GM21576 (cell line): Measurements from ENCODE around the gene CLDN15.
A peak's percentile ranks its signal among the peaks of the same experiment; 100 is the strongest.

ENCODE experiments used
- ATAC-seq: cut with Tn5 transposase; IDR thresholded peaks from one replicate; pipeline ENCODE4 v1.9.1; 2021; ENCODE audit warnings: mild to moderate bottlenecking, moderate library complexity; ENCODE audit not compliant: unreplicated experiment

Gene CLDN15

GRCh38 chr7:101244375-101245146 lies 7.0 kb upstream of the CLDN15 start, which contains the start of gene FIS1:
FIS1 (minus strand) TSS chr7:101245081; CDS start chr7:101245004, 77 bp downstream.
- peak; percentile 89 for ATAC-seq

DNA sequence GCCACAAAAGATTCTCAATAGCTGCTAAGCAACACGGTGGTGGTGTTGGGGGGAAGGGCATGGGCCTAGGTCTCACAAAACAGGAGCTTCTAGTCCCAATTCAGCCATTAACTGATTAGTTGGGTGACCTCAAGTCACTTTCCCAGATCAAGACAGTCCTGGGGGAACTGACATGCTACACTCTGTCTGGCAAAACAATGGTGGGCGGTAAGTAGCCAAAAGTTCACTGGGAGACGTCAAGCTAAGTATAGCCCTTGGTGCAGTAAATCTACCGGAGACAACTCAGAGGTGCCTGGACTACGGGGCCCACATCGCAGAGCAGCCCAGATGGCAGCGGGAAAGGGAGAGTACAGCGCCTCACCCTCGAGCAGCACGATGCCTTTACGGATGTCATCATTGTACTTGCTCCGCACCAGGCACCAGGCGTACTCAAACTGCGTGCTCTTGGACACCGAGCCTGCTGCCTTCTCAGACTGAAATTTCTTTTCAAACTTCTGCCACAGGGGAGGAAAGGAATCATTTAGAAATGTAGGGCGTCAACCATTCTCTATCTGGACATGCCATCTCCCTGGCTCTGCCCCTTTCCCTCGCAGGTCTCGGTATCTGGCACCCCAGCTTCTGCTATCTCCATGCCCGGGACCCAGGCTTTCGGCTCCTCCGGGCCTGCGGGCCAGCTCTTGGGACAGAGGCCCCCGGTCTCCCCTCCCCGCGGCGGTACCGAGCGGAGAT lies 6.2 kb upstream of the CLDN15 start:
- ATAC-seq: no peak

DNA sequence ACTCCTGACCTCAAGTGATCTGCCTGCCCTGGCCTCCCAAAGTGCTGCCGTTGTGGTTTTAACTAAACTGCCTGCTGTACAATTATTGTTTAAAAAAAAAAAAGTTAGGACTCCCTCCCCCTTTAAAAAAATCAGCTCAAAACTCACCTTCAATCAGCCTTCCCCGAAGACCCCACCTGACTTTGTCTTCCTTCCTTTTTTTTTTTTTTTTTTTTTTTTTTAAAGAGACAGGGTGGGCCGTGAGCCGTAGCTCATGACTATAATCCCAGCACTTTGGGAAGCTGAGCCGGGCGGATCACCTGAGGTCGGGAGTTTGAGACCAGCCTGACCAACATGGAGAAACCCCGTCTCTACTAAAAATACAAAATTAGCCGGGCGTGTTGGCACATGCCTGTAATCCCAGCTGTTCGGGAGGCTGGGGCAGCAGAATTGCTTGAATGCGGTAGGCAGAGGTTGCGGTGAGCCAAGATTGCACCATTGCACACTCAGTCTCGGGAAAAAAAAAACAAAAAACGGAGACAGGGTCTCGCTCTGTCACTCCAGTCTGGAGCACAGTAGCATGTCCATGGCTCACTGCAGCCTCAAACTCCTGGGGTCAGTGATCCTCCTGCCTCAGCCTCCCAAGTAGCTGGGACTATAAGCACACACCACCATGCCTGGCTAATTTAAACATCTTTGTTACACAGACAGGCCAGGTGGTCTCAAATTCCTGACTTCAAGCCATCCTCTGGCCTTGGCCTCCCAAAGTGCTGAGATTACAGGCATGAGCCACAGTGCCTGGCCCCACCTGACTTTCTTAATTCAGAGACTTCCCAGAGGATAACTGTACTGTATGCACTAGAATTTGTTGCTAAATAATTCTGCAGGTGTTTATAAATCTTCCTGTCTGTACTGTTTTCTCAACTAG lies 4.1 kb upstream of the CLDN15 start:
- no peak for ATAC-seq

DNA sequence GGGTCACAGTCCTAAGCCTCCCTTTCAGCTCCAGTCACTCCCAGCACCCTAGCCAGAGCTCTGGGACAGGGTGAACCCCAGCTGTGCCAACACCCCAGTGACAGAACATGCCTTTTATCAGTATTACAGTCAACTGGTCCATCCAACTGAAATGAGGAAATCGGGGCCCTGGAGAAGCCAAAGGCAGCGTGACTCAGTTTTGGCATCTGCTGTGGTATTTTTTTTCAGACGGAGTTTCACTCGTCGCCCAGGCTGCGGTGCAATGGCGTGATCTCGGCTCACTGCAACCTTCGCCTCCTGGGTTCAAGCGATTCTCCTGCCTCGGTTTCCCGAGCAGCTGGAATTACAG lies 3.4 kb upstream of the CLDN15 start:
- no peak for ATAC-seq

DNA sequence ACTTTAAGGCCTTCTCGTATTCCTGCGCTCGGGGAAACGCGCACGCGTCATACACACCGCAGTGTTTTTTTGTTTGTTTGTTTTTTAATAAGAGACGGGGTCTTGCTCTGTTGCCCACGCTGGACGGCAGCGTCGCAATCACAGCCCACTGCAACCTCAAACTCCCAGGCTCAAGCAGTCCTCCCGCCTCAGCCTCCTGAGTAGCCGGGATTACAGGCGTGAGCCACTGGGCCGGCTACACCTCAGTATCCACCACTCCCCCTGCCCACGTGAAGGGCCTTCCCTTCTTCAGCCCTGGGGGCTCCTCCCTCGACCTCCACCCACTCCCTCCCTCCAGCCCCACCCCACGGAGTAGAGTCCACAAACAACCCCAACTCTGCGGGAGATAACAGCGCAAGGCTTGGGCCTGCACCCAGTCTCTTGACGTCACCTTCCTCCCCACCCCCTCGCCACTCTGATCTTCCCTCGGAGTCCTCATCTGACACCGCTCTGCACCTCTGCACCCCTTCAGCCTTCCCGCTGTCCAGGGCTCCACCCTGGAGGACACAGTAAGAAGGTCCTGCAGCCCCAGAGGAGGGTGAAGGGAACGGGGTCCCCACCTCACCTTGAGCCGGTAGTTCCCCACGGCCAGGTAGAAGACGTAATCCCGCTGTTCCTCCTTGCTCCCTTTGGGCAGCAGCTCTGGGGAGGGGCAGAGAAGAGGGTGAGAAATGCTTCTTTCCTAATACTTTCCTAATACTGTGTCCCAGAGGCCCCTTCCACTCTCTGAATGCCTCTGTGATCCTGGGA lies 2.8 kb upstream of the CLDN15 start:
- ATAC-seq: no peak

DNA sequence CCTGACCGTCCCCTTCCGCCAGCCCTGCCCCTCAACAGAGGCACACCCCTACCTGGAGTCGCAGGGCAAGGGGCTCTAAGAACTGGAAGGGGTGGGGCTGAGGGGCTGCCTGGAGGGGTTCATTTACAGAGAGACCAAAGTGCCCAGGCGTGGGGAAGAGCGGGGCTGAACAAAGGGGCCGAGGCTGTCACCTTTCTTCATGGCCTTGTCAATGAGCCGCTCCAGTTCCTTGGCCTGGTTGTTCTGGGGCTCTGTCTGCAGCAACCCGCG lies 2.3 kb upstream of the CLDN15 start:
- no peak for ATAC-seq

DNA sequence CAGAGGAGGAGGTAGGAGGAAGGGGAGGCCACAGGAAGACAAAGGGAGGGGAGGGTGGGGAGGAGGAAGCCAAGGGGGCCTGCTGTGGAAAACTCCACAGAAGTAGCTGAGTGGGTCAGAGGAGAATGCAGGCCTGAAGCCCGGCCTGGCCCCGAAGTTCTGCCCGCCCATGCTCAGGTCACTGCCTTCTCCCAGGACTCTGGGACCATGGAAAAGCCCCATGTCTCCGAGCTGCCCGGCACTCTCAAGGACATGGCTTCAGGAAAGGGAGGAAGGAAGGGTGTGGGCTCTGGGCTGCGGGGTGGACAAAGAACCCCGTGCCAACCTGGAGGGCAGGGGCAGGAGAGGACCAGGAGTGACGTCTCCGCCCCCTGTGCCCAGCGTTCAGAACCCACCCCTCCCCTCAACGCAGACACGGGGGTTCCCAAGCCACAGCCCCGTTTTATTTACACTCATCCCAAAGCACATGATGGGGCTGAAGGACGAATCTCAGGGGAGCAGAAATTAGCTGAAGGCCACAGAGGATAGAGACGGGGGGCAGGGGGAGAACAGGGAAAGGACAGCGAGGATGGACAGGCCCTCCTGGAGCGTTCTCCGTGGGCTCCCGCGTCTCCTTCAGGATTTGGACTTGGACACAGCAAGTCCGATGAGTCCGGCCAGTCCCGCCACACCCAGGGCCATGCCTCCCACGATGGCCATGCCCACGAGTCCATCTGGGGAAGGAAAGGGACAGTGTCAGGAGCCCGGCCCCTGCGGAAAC lies 1.8 kb upstream of the CLDN15 start:
- ATAC-seq: no peak

- no peak for ATAC-seq
These were observed 902 bp upstream of the CLDN15 start for GRCh38 chr7:101238226-101239182.

DNA sequence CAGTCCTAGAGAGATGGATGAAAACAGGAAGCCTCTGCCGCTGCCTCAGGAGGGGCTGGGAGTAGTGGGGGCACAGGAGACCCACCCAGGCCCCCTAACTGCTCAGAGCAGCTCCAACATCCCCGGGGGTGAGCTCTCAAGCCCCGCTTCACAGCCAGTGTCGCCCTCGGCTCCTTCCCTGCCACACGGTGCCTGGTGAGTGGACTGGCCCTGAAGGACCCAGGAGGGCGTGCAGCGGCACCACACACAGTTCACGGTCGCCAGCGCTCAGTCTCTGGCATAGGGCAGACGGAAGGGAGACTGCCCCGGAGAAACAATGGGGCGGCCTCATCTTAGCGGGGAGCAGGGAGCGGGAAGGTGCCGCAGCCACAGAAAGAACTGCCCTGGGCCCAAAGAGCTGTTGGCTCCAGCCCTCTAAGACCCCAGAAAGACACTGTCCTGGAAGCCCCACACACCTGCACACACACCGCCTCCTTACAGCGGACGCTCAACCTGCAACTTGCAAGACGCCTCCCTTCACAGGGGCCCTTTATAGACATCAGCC lies 1.2 kb downstream of the CLDN15 start:
- no peak for ATAC-seq

- ATAC-seq: no peak
These were observed 2.1 kb downstream of the CLDN15 start for GRCh38 chr7:101235522-101235921.

GRCh38 chr7:101235050-101235449 lies 2.6 kb downstream of the CLDN15 start:
- ATAC-seq: no peak

DNA sequence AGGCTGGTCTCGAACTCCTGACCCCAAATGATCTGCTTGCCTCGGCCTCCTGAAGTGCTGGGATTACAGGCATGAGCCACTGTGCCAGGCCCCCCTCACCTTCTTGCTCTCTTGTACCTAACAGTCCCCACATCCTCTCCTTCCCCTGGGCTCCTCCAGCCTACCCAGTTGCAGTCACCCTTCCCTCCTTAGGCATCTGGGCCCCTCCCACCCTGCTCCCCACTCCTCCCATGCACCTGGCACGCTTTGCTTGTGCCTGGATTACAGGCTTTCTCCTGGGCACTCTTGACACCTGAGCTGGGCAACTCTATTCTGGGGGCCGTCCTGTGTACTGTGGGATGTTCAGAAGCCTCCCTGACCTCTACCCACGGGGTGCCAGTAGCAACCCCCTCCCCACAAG lies 3.0 kb downstream of the CLDN15 start:
- ATAC-seq: no peak

DNA sequence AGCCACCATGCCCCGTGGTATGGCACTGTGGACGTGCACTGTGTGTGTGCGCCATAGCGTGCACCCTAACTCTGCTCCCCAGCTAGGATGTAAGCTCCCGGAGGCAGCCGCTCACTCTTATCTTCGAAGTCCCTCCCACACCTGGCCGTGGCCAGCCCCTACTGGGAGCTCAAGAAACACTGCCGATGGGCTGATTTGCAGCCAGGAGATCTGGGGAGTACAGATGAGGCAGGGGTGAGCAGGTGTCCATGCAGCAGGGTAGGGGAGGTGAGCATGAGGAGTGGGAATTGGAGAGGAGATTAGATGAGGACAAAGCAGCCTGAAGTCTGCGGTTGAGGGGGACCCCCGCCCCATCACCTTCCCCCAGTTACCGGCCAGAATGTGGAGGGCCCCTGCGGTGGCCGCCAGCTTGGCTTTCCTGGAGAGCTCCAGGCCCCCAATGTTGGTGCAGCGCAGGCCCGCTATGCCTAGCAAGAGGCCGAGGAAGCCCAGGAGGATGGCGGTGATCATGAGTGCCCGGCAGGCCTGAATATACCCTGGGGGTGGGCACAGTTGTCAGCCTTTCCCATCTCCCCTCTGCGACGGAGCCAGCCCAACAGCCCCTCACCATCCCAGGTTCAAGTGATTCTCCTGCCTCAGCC lies 3.6 kb downstream of the CLDN15 start:
- no peak for ATAC-seq

GRCh38 chr7:101232141-101232850 lies 5.3 kb downstream of the CLDN15 start:
- ATAC-seq: no peak

- no peak for ATAC-seq
These were observed 6.0 kb downstream of the CLDN15 start for GRCh38 chr7:101231644-101232043.

DNA sequence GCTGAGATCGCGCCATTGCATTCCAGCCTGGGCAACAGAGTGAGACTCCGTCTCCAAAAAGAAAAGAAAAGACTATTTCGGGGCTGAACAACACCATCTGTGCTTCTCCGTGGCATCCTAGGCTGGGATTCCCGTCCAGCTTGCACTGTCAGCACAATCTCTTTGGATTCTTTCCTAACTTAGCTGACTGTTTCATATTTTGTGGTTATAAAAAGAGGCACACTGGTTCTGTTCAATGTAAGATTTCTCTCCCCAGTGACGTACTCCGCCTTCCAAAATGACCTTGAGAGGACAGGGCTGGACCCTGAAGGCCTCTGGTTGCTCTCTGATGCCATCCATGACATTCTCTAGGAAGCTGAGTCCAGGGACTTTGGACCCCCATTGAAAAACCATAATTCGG lies 10.9 kb downstream of the CLDN15 start:
- no peak for ATAC-seq

- no peak for ATAC-seq
These were observed 12.0 kb downstream of the CLDN15 start for GRCh38 chr7:101225650-101226049.

- ATAC-seq: no peak
These were observed 14.1 kb downstream of the CLDN15 start for GRCh38 chr7:101223528-101223927.
